Parathyroid adenoma (tissue), 2 donors: ENCODE measurements around the gene ZFHX3.

Source experiments
- H2AFZ ChIP-seq: fragments of 300-600 bp; sonication (generic); one replicate; pipeline ENCODE4 v1.7.0; 2017; ENCODE audit warnings: antibody characterized with exemption, mild to moderate bottlenecking
- H3K27ac ChIP-seq: fragments of 300-600 bp; sonication (generic); one replicate; pipeline ENCODE4 v1.7.0; 2017
- H3K27me3 ChIP-seq: fragments of 300-600 bp; sonication (generic); one replicate; pipeline ENCODE4 v1.7.0; 2017; ENCODE audit warnings: low read length; ENCODE audit not compliant: control insufficient read depth, insufficient read depth
- H3K36me3 ChIP-seq: fragments of 300-600 bp; sonication (generic); one replicate; pipeline ENCODE4 v1.7.0; 2017; ENCODE audit warnings: low read length; ENCODE audit not compliant: control insufficient read depth, insufficient read depth
- H3K4me1 ChIP-seq: fragments of 300-600 bp; sonication (generic); one replicate; pipeline ENCODE4 v1.7.0; 2017; ENCODE audit warnings: control low read depth
- H3K4me2 ChIP-seq: fragments of 300-600 bp; sonication (generic); one replicate; pipeline ENCODE4 v1.7.0; 2017; ENCODE audit warnings: low read length
- H3K4me3 ChIP-seq: fragments of 300-600 bp; sonication (generic); one replicate; pipeline ENCODE4 v1.7.0; 2017; ENCODE audit warnings: low read depth, low read length
- H3K79me2 ChIP-seq: fragments of 300-600 bp; sonication (generic); one replicate; pipeline ENCODE4 v1.7.0; 2017; ENCODE audit warnings: control low read depth
- H3K9ac ChIP-seq: fragments of 300-600 bp; sonication (generic); one replicate; pipeline ENCODE4 v1.7.0; 2017; ENCODE audit warnings: mild to moderate bottlenecking
- H3K9me3 ChIP-seq: fragments of 300-600 bp; sonication (generic); one replicate; pipeline ENCODE4 v1.7.0; 2017; ENCODE audit warnings: low read length; ENCODE audit not compliant: control insufficient read depth
- CTCF ChIP-seq: fragments of 300-600 bp; sonication (generic); IDR thresholded peaks from one replicate; pipeline ENCODE4 v1.7.0; 2017; ENCODE audit warnings: antibody characterized with exemption, mild to moderate bottlenecking
- donor health status: primary hyperparathyroidism.

ZFHX3 gene

GRCh38 chr16:72824027-72824426 is 223.9 kb downstream of the ZFHX3 start:
- Histone ChIP-seq H3K9me3 (no peaks in the 10 kb centered on the region), H2AFZ (no peak overlapping the region), H3K79me2 (peaks cover 5% of the 10 kb centered on the region), H3K9ac (no peak overlapping the region), H3K27me3 (no peaks in the 10 kb centered on the region), H3K36me3 (no peaks in the 10 kb centered on the region), H3K27ac (no peak overlapping the region), H3K4me2 (no peak overlapping the region), H3K4me3 (no peak overlapping the region), H3K4me1 (no peaks in the 10 kb centered on the region)
- TF ChIP-seq CTCF: no peak

DNA sequence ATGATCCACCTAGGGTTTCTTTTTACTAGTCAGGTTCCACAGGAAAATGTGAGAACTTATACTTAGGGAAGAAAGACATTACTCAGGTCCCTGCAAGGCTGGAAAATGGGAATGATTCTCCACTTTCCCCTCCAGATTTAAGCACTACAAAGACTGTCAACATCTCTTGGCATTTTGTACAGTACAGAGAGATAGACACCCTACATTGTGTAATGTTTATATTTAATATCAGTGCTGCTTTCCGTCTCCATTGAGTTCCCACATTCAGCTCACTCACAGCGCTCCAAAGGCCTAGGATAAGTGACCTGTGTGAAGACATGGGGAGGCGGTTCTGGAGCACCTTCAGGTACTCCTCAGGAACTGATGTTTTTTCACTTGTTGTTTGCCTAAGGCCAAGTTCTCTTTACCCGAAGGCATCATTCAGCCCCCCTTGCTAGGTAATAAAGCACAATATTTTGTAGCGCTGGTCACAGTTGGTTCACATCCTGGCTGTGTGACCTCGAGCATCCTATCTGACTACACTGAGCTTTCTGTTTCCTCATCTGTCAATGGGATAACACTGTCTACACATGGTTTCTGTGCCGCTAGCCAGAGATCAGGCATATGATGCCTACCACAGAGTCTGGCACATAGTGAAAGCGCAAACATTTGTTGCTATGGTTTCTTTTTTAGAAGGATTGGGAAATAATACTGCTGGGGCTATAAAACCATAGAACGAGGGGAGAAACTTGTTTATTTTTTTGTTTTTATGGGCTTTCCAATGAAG is 226.6 kb downstream of the ZFHX3 start:
- H3K4me3 ChIP-seq: no peak overlapping the region
- TF ChIP-seq CTCF: no peak

GRCh38 chr16:72819345-72819744 is 228.6 kb downstream of the ZFHX3 start:
- Histone ChIP-seq H3K36me3 (no peaks in the 10 kb centered on the region), H3K4me1 (no peaks in the 10 kb centered on the region), H3K27ac (no peak overlapping the region), H3K9me3 (no peaks in the 10 kb centered on the region), H3K9ac (no peak overlapping the region), H2AFZ (no peak overlapping the region), H3K79me2 (peaks cover 2% of the 10 kb centered on the region), H3K4me3 (no peak overlapping the region), H3K4me2 (no peak overlapping the region), H3K27me3 (no peaks in the 10 kb centered on the region)
- TF ChIP-seq CTCF: no peak

More for the DNA sequence above, 226.6 kb downstream of the ZFHX3 start:
- Histone ChIP-seq H3K9ac (no peak overlapping the region), H3K9me3 (no peaks in the 10 kb centered on the region), H2AFZ (no peak overlapping the region), H3K4me2 (no peak overlapping the region), H3K79me2 (peaks cover 2% of the 10 kb centered on the region), H3K36me3 (no peaks in the 10 kb centered on the region), H3K27me3 (no peaks in the 10 kb centered on the region), H3K27ac (no peak overlapping the region), H3K4me1 (no peaks in the 10 kb centered on the region)

DNA sequence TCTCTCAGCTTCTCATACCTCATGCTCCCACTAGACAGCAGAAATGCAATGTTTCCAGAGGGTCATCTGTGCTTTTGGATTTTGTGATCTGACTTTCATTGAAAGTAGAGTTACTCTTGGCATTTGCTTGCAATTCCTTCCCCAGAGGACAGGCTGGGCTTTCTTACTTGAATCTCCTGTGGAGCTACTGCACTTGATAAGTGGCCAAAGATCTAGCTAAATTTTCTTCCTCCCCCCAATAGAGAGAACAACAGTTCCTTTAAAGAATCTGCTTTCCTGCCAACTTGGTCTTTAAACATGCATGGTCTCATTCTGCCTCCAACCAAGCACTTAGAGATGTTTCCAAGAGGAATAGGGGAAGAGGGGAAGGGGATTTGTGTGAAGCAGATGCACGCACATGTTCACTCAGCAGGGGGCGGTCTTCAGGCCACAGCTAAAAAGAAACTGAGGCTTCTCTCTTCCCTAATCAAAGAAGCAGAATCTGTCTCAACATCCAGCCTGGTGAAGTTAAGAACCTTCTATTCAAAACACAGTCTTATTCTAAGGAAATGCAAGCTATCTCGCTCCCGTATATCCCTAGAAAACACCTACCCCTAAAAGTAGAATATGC is 229.6 kb downstream of the ZFHX3 start:
- H3K79me2 ChIP-seq: peaks cover 2% of the 10 kb centered on the region

More for the DNA sequence above, 229.6 kb downstream of the ZFHX3 start:
- Histone ChIP-seq H2AFZ (no peak overlapping the region), H3K4me1 (no peaks in the 10 kb centered on the region), H3K4me2 (no peak overlapping the region), H3K27me3 (no peaks in the 10 kb centered on the region), H3K4me3 (no peak overlapping the region), H3K36me3 (no peaks in the 10 kb centered on the region), H3K9ac (no peak overlapping the region), H3K27ac (no peak overlapping the region), H3K9me3 (no peaks in the 10 kb centered on the region)
- no peak for TF ChIP-seq CTCF
